GM21447 (cell line): ENCODE results near the gene DGLUCY.
"Not testable (repeated sequence)": the region's sequence is repeated elsewhere in the genome, so short reads cannot be mapped to it uniquely, and the experiment has no call there.

ENCODE experiments used
- ATAC-seq: cut with Tn5 transposase; IDR thresholded peaks from one replicate; pipeline ENCODE4 v1.9.1; 2021; ENCODE audit not compliant: unreplicated experiment

Gene DGLUCY

DNA sequence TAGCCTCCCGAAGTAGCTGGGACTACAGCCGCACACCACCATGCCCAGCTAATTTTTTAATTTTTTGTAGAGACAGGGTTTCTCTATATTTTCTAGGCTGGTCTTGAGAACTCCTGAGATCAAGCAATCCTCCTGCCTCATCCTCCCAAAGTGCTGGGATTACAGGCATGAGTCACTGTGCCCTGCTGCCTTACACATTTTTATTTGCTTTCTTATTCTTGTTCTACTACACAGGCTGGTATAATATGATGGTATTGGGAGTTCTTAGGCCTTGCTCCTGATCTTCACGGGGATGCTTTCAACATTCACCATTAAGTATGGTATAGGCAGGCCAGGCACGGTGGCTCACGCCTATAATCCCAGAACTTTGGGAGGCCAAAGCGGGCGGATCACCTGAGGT is 21.2 kb downstream of the DGLUCY start:
- ATAC-seq: no peak

- ATAC-seq: no peak
Observed at GRCh38 chr14:91138511-91139359, 24.9 kb downstream of the DGLUCY start.

DNA sequence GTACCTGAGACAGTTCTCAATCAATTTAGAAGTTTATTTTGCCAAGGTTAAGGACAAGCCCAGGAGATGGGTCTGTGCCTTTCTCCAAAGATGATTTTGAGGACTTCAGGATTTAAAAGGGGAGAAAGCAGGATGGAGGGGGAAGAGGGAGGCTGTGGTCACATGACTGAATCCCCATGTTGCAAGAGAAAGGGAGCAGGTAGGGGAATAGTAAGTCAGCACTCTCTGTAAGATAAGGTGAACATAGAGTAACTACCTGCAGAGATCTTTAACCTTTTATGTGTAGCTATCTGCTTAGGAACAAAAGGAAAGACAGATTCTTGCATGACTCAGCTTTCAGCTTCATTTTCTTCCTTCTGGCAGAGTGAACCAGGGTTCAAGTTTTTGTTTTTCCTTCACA is 25.9 kb downstream of the DGLUCY start:
- ATAC-seq: no peak

GRCh38 chr14:91140672-91141071 is 26.8 kb downstream of the DGLUCY start:
- no peak for ATAC-seq

GRCh38 chr14:91142214-91142668 is 28.4 kb downstream of the DGLUCY start:
- peak; percentile 94 for ATAC-seq

DNA sequence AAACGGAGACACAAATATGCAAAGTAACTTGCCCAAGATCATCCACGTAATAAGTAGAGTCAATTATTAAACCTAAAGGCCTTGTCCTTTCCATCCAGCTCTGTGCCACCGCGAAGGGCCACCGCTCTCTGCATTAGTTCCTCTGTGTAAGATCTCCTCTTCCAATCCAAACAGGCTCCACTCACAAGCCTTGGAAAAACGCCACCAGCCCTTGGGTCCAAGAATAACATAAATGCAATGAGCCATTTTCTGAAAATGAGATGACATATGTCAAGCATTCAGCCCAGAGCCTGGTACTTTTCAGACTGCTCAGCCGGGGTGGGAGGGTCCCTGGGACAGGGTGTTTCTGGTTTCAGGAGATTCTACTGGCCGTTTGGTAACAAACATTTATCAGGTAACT is 30.0 kb downstream of the DGLUCY start:
- no peak for ATAC-seq

DNA sequence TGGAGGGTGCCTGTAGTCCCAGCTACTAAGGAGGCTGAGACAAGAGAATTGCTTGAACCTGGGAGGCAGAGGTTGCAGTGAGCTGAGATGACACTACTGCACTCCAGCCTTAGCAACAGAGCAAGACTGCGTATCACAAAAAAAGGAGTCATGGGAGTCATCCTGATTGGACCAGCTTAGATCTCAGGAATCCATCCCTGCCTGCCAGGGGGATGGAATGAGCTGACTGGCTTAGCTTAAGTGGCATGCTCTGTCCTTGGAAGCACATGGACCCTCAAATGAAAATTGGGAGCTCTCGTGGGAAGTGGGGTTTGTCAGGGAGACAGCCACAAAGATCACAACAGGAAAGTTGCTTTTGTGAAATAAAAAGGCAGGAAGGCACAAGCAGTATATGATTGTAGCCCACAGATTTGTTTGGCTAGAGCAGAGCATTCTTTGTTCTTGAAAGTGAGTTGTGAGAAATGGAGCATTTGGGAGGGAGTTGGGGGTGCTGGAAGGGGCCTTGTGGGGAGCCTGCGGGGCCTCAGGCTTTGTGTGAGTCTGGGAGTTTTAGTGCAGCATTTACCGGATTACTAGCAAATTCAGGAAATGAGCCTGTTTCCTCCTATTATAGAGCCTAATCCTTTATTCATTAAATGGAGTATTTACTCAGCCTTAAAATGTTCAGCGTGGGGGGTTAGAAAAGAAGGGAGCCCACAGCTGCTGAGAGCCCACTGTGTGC is 30.7 kb downstream of the DGLUCY start:
- no peak for ATAC-seq

GRCh38 chr14:91145391-91146160 is 31.7 kb downstream of the DGLUCY start:
- ATAC-seq: no peak

DNA sequence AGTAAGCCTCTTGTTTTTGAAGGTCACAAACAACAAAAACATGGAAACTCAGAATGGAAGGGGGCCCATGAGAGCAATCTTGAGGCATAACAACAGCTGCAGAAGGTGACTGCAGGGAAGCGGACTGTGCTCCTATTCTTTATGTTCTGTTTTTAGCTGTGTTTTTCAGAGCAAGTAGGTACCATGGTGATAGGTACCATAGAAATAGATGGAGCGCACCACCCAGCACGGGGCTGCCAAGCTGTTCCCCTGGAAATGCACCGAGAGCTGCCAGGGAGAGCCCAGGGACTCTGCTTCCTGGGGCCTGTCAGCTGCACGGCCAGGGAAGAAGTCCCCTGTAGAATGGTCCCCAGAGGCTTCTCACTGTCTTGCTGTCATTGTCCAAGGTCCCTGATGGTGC is 32.8 kb downstream of the DGLUCY start:
- ATAC-seq: no peak

GRCh38 chr14:91149462-91149861 is 35.6 kb downstream of the DGLUCY start:
- no peak for ATAC-seq

- no peak for ATAC-seq
Observed at GRCh38 chr14:91152499-91152898, 38.6 kb downstream of the DGLUCY start.

- no peak for ATAC-seq
Observed at GRCh38 chr14:91153360-91153759, 39.5 kb downstream of the DGLUCY start.

GRCh38 chr14:91154851-91155625 is 41.2 kb downstream of the DGLUCY start:
- no peak for ATAC-seq

DNA sequence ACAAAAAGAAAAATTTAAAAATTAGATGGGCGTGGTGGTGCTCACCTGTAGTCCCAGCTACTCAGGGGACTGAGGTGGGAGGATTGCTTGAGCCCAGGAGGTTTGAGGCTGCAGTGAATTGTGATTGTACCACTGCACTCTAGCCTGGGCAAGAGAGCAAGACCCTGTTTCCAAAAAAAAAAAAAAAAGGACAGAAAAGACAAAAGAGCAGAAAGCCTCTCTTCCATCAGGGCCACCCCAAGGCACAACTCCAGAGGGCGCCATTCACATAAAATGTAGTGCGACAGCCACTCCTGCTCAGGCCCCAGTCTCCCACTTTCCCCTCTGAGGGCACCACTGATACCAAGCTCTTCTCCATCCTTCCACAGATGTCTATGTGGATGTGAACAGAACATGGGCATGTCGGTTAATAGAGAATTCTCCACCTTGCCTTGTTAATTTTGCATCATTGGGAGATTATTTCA is 41.8 kb downstream of the DGLUCY start:
- ATAC-seq: no peak

DNA sequence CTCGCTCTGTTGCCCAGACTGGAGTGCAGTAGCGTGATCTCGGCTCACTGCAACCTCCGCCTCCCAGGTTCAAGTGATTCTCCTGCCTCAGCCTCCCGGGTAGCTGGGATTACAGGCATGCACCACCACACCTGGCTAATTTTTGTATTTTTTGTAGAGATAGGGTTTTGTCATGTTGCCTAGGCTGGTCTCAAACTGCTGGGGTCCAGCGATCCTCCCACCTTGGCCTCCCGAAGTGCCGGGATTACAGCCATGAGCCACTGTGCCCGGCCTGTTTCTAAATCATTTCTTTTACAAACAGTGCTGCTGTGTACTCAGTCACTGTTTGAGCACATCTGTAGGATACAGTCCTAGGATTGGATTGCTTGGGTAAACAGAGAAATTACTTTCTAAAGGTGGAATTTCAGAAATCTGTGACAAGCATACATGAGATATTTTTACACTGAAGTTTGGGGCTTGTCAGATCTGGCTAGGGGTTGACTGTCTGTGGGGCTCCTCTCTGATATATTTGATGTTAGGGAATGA is 42.3 kb downstream of the DGLUCY start:
- not testable (repeated sequence) for ATAC-seq

GRCh38 chr14:91156877-91157276 is 43.0 kb downstream of the DGLUCY start:
- ATAC-seq: not testable (repeated sequence)

DNA sequence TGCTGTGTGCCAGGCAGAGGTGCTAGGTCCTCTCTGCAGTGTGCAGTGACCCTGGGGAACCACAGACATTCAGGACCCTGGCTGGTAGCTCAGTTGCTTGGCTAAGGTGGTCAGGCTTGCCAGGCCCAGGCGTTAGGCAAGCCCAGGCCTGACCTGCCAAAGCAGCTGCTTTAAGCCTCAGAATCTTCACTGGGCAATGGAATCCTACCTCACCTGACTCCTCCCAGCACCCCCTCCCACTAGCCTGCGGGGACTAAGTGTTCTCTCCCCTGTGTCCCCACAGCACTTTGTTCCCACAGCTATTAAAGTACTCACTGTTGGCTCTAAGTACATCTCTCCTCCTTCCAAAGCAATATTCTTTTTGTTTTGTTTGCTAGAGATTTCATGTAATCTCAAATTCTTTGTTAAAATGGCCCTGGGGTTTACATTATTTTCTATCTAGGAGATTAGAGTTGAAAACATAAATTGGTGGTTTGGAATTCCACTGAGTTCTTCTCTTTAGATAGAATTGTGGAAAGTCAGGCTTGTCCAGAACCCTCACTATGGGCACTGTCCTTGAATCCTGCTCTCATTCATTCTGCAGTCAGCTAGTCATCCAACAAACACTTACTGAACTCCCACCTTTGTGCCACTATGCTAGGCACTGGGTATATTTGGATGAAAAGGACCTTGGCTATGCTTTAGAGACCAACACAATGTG is 44.4 kb downstream of the DGLUCY start:
- ATAC-seq: no peak

- ATAC-seq: no peak
Observed at GRCh38 chr14:91159182-91159581, 45.3 kb downstream of the DGLUCY start.

- no peak for ATAC-seq
Observed at GRCh38 chr14:91159906-91160305, 46.0 kb downstream of the DGLUCY start.

DNA sequence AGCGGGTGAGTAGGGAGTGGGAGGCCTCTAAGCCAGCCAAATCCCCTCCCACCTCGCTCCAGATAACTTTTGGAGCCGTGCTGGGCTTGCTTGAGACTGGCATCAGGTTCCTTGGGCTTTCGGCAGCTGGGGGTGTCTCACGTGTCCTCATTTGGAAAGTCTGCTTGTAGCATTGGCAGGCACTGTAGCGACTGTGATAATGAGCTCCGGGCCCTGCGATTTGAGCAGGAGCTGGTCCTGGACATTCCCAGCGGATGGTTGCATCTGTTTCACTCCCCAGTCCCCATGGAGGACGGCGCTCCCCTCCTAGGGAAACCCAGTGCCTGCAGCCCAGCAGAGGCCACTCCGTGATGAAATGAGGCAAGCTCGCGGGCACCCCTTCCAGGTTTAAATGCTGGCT is 49.4 kb downstream of the DGLUCY start:
- ATAC-seq: no peak
